Calu3 (cell line): Measurements from ENCODE around the gene HNRNPF. TPM values are rescaled to one million over a fixed set of nuclear protein-coding genes. Genes with fewer than 3 reads are reported as not detected.

Experiments used
- BruUV-seq: library from RNA; stranded (reverse); fragments of 400-500 nt; replicated peaks from 2 replicates; lab custom pipeline; 2021; lab: Mats Ljungman, UMichigan
- CTCF ChIA-PET: fragments of 300-600 bp; sonication (Branson Sonifier 250); formaldehyde crosslinking; loops from one replicate; lab custom pipeline; 2022; ENCODE audit warnings: antibody characterized with exemption; lab: Charles Lee
- DNase-seq: peaks from one replicate; pipeline ENCODE4 v3.0.0; 2022
- H3K27ac Mint-ChIP-seq: one replicate; pipeline ENCODE4 v1.8.0; 2022; ENCODE audit warnings: mixed read lengths; ENCODE audit not compliant: unreplicated experiment
- H3K27me3 Mint-ChIP-seq: one replicate; pipeline ENCODE4 v1.8.0; 2022; ENCODE audit warnings: mixed read lengths; ENCODE audit not compliant: unreplicated experiment
- H3K36me3 Mint-ChIP-seq: one replicate; pipeline ENCODE4 v1.8.0; 2022; ENCODE audit warnings: mild to moderate bottlenecking, moderate library complexity, mixed read lengths; ENCODE audit not compliant: insufficient read depth, unreplicated experiment
- H3K4me1 Mint-ChIP-seq: one replicate; pipeline ENCODE4 v1.8.0; 2022; ENCODE audit warnings: mild to moderate bottlenecking, low read depth, mixed read lengths; ENCODE audit not compliant: unreplicated experiment
- H3K4me3 Mint-ChIP-seq: one replicate; pipeline ENCODE4 v1.8.0; 2022; ENCODE audit warnings: mild to moderate bottlenecking, low read depth, moderate library complexity, mixed read lengths; ENCODE audit not compliant: unreplicated experiment
- H3K9me3 Mint-ChIP-seq: one replicate; pipeline ENCODE4 v1.8.0; 2022; ENCODE audit warnings: low read depth, mixed read lengths; ENCODE audit not compliant: unreplicated experiment
- CTCF ChIP-seq: fragments of 200-600 bp; IDR thresholded peaks from one replicate; pipeline ENCODE4 v1.8.0; 2022; ENCODE audit warnings: antibody characterized with exemption; ENCODE audit not compliant: unreplicated experiment
- intact Hi-C: fragments of 100-400 bp; cut with micrococcal nuclease; formaldehyde crosslinking; loops from one replicate; pipeline ENCODE4 v1.10.0; 2022; ENCODE audit not compliant: unreplicated experiment
- total RNA-seq: library from RNA; stranded (reverse); gene quantifications from 2 replicates; pipeline ENCODE4 v1.2.3, GENCODE V29; 2022

The HNRNPF gene
- total RNA-seq, 1 experiment from 2014 or later, result 256 TPM

- Mint-ChIP-seq H3K4me1 (peaks cover 64% of the 10 kb centered on the region), H3K4me3 (peak overlapping the region; percentile 66), H3K27me3 (no peaks in the 10 kb centered on the region), H3K36me3 (peaks cover 21% of the 10 kb centered on the region), H3K27ac (no peak overlapping the region), H3K9me3 (no peaks in the 10 kb centered on the region)
- BruUV-seq, result no TSS peak
- intact Hi-C loops, result loop anchor here (5.0 to 10.0 kb wide), 4 partner anchors 46 to 216 kb away; partner anchors contain the start of gene CSGALNACT2
- no peak for DNase-seq
- CTCF ChIA-PET, result interaction anchor here (0.5 to 1.7 kb wide), 5 partner anchors 56 to 97 kb away, joined by 3 to 10 read pairs (median 4); partner anchors contain the start of gene RASGEF1A
- TF ChIP-seq CTCF, result no peak
Measured at GRCh38 chr10:43351301-43351700, 57.7 kb downstream of the HNRNPF start.

DNA sequence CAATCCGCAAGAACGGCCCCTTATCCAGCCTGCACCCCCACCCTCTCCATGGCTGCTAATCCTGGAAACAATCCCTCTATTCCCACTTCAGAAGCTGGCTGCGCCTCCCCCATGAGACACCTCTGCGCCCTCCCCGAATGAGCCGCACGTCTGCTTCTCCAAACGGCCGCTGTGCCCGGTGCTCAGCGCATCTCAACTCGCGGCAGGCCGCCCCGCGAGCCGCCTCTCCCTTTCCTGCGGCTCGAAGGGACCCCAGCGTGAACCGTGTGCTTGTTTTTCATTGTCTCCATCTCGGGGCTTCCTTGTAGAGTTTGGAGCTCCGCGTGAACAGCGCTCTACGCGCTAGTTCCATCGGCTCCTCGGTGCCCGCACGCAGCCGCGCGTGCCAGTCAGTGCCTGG, 58.3 kb downstream of the HNRNPF start:
- Mint-ChIP-seq H3K36me3 (peaks cover 15% of the 10 kb centered on the region), H3K9me3 (no peaks in the 10 kb centered on the region), H3K27ac (no peak overlapping the region), H3K4me3 (peak overlapping the region; percentile 66), H3K4me1 (peaks cover 58% of the 10 kb centered on the region), H3K27me3 (no peaks in the 10 kb centered on the region)
- intact Hi-C loops, result loop anchor here (5.0 to 10.0 kb wide), 4 partner anchors 47 to 216 kb away; partner anchors contain the start of gene CSGALNACT2
- BruUV-seq, result no TSS peak
- CTCF ChIA-PET, result interaction anchor here (0.7 to 1.7 kb wide), 4 partner anchors 56 to 85 kb away, joined by 3 to 10 read pairs (median 4); partner anchors contain the start of gene RASGEF1A
- DNase-seq, result no peak
- TF ChIP-seq CTCF, result no peak

- H3K27ac Mint-ChIP-seq, result no peak overlapping the region
- CTCF ChIA-PET, result interaction anchor here (0.8 kb wide), 1 partner anchor 84 kb away, joined by 4 read pairs; no protein-coding TSS in a partner anchor
- no peak for TF ChIP-seq CTCF
- H3K36me3 Mint-ChIP-seq, result peaks cover 13% of the 10 kb centered on the region
- peaks cover 55% of the 10 kb centered on the region for H3K4me1 Mint-ChIP-seq
- DNase-seq, result peak; percentile 73
- intact Hi-C loops, result loop anchor here (5.0 to 10.0 kb wide), 4 partner anchors 47 to 215 kb away; partner anchors contain the start of gene CSGALNACT2
- no peaks in the 10 kb centered on the region for H3K9me3 Mint-ChIP-seq
- no TSS peak for BruUV-seq
- peak overlapping the region; percentile 66 for H3K4me3 Mint-ChIP-seq
- H3K27me3 Mint-ChIP-seq, result no peaks in the 10 kb centered on the region
Measured at GRCh38 chr10:43350156-43350555, 58.8 kb downstream of the HNRNPF start.

DNA sequence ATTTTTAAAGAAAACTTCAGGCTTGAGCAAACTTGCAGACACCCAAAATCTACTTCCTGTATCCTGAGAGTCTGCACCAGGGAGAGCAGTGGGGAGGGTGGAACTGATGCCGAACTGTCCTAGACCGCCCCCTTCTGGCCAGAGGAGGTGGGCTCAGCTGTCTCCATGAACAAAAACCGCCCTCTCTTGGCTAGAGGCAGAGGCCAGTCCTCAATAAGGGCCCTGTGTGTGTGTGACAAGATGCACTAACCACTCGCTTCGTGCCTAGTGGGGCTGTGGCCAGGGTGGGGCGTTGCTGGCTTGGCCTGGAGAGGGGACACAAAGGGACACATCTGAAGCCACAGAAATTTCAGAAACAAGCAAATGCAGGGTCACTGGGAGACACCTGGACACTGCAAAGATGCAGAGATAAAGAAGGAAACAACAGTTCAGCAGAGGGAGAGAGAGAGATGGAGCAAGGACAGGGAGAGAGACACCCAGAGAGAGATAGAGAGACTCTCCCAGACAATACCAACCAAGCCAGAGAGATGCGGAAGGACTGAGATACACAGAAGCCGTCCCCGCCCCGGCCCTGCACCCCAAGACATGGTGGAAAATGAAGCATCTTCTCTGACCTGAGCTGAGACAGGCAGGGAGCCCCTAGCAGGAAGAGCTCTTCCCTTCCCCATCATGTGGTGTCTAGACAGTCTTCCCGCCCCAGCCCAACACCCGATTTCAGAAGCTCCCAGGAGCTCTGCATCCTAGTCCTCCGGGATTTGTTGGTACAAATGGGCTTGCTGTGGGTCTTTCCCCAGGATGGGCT, 60.3 kb downstream of the HNRNPF start:
- intact Hi-C loops, result loop anchor here (1.0 kb wide), 2 partner anchors 55 to 82 kb away; no protein-coding TSS in a partner anchor
- no peak overlapping the region for H3K27ac Mint-ChIP-seq
- peak; percentile 91 for DNase-seq

More for the DNA sequence above, 60.3 kb downstream of the HNRNPF start:
- peak; percentile 81 for TF ChIP-seq CTCF
- peaks cover 13% of the 10 kb centered on the region for H3K36me3 Mint-ChIP-seq
- H3K27me3 Mint-ChIP-seq, result no peaks in the 10 kb centered on the region
- H3K4me3 Mint-ChIP-seq, result no peak overlapping the region
- BruUV-seq, result no TSS peak
- H3K4me1 Mint-ChIP-seq, result peaks cover 55% of the 10 kb centered on the region
- CTCF ChIA-PET, result interaction anchor here (0.7 to 2.2 kb wide), 6 partner anchors 25 to 144 kb away, joined by 3 to 12 read pairs (median 4); partner anchors contain the start of gene RASGEF1A
- no peaks in the 10 kb centered on the region for H3K9me3 Mint-ChIP-seq
